Measurements from ENCODE around the gene SPEM3. TPM values are rescaled to one million over a fixed set of nuclear protein-coding genes. Genes with fewer than 3 reads are reported as not detected.
A peak's percentile ranks its signal among the peaks of the same experiment; 100 is the strongest.

Gene SPEM3
- total and polyA plus RNA-seq, 2 of the 13 experiments (the other 11 are each of a cell fraction or from before 2014, with no cell fraction given): not detected

DNA sequence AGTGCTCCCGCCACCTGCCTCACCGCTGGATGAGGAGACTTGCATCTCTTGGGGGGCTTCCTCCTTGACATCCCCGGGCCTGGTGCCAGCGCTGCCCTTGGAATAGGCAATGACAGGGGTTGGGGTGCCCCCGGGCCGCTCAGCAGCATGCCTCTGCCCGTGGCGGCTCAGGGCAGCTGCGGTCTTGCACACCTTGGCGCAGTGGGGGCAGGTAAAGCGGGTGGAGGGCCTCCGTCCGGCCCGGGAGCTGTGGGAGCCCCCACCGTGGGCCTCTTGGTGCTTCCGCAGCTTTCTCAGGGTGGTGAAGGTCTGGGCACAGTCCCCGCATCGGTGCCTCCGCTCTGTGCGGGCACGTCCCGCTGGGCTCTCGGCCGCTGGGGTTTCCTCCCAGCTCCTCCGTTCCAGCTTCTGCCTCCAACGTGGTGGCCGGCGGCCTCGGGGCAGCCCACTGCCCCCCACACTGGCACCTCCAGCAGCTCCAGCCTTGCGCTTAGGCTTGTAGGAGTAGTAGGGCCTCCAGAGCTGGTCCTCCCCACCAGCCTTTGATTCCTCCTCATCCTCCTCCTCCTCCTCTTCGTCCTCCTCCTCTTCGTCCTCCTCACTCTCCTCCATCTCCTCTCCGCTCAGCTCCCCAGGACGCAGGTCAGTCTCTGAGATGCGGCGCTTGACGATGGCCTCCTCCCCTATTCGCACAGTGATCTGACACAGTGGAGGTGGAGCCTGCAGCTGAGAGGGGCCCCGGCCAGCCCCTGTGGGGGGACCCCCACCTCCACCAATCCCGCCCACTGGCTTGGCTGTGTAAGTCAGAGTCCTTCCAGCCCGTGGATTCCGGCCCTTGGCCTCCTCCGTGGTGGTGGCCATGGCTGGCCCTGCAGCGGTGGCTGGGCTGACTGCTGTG, 34.1 kb downstream of the SPEM3 start (continued):
- TF ChIP-seq, protein P1, sequence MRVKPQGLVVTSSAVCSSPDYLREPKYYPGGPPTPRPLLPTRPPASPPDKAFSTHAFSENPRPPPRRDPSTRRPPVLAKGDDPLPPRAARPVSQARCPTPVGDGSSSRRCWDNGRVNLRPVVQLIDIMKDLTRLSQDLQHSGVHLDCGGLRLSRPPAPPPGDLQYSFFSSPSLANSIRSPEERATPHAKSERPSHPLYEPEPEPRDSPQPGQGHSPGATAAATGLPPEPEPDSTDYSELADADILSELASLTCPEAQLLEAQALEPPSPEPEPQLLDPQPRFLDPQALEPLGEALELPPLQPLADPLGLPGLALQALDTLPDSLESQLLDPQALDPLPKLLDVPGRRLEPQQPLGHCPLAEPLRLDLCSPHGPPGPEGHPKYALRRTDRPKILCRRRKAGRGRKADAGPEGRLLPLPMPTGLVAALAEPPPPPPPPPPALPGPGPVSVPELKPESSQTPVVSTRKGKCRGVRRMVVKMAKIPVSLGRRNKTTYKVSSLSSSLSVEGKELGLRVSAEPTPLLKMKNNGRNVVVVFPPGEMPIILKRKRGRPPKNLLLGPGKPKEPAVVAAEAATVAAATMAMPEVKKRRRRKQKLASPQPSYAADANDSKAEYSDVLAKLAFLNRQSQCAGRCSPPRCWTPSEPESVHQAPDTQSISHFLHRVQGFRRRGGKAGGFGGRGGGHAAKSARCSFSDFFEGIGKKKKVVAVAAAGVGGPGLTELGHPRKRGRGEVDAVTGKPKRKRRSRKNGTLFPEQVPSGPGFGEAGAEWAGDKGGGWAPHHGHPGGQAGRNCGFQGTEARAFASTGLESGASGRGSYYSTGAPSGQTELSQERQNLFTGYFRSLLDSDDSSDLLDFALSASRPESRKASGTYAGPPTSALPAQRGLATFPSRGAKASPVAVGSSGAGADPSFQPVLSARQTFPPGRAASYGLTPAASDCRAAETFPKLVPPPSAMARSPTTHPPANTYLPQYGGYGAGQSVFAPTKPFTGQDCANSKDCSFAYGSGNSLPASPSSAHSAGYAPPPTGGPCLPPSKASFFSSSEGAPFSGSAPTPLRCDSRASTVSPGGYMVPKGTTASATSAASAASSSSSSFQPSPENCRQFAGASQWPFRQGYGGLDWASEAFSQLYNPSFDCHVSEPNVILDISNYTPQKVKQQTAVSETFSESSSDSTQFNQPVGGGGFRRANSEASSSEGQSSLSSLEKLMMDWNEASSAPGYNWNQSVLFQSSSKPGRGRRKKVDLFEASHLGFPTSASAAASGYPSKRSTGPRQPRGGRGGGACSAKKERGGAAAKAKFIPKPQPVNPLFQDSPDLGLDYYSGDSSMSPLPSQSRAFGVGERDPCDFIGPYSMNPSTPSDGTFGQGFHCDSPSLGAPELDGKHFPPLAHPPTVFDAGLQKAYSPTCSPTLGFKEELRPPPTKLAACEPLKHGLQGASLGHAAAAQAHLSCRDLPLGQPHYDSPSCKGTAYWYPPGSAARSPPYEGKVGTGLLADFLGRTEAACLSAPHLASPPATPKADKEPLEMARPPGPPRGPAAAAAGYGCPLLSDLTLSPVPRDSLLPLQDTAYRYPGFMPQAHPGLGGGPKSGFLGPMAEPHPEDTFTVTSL (CRISPR knock-in tag; IDR thresholded peaks at IDR 0.05; ENCODE audit: borderline replicate concordance): no peak
- peak; percentile 47; the same call in 1 of the 2 replicates for TF ChIP-seq ZNF263 (CRISPR knock-in tag; IDR thresholded peaks at IDR 0.05)
- peak; percentile 57 for TF ChIP-seq AGO2 (optimal IDR thresholded peaks at IDR 0.05; ENCODE audit: low read depth, low read length)
- peak; percentile 65 for TF ChIP-seq RBM22 (optimal IDR thresholded peaks at IDR 0.05; ENCODE audit: low read length)
- no peak for TF ChIP-seq DNMT1 (CRISPR knock-in tag; IDR thresholded peaks at IDR 0.05)
- TF ChIP-seq, protein P2, sequence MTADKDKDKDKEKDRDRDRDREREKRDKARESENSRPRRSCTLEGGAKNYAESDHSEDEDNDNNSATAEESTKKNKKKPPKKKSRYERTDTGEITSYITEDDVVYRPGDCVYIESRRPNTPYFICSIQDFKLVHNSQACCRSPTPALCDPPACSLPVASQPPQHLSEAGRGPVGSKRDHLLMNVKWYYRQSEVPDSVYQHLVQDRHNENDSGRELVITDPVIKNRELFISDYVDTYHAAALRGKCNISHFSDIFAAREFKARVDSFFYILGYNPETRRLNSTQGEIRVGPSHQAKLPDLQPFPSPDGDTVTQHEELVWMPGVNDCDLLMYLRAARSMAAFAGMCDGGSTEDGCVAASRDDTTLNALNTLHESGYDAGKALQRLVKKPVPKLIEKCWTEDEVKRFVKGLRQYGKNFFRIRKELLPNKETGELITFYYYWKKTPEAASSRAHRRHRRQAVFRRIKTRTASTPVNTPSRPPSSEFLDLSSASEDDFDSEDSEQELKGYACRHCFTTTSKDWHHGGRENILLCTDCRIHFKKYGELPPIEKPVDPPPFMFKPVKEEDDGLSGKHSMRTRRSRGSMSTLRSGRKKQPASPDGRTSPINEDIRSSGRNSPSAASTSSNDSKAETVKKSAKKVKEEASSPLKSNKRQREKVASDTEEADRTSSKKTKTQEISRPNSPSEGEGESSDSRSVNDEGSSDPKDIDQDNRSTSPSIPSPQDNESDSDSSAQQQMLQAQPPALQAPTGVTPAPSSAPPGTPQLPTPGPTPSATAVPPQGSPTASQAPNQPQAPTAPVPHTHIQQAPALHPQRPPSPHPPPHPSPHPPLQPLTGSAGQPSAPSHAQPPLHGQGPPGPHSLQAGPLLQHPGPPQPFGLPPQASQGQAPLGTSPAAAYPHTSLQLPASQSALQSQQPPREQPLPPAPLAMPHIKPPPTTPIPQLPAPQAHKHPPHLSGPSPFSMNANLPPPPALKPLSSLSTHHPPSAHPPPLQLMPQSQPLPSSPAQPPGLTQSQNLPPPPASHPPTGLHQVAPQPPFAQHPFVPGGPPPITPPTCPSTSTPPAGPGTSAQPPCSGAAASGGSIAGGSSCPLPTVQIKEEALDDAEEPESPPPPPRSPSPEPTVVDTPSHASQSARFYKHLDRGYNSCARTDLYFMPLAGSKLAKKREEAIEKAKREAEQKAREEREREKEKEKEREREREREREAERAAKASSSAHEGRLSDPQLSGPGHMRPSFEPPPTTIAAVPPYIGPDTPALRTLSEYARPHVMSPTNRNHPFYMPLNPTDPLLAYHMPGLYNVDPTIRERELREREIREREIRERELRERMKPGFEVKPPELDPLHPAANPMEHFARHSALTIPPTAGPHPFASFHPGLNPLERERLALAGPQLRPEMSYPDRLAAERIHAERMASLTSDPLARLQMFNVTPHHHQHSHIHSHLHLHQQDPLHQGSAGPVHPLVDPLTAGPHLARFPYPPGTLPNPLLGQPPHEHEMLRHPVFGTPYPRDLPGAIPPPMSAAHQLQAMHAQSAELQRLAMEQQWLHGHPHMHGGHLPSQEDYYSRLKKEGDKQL (CRISPR knock-in tag; IDR thresholded peaks at IDR 0.05; ENCODE audit: low read depth): no peak
- no peak for TF ChIP-seq HDAC2 (CRISPR knock-in tag; IDR thresholded peaks at IDR 0.05)
- no peak for TF ChIP-seq ESRRA (CRISPR knock-in tag; IDR thresholded peaks at IDR 0.05; ENCODE audit: low read depth)

Data from HepG2 (cell line).